ENCODE data around the gene NBAS.
A peak's percentile ranks its signal among the peaks of the same experiment; 100 is the strongest.

NBAS gene

DNA sequence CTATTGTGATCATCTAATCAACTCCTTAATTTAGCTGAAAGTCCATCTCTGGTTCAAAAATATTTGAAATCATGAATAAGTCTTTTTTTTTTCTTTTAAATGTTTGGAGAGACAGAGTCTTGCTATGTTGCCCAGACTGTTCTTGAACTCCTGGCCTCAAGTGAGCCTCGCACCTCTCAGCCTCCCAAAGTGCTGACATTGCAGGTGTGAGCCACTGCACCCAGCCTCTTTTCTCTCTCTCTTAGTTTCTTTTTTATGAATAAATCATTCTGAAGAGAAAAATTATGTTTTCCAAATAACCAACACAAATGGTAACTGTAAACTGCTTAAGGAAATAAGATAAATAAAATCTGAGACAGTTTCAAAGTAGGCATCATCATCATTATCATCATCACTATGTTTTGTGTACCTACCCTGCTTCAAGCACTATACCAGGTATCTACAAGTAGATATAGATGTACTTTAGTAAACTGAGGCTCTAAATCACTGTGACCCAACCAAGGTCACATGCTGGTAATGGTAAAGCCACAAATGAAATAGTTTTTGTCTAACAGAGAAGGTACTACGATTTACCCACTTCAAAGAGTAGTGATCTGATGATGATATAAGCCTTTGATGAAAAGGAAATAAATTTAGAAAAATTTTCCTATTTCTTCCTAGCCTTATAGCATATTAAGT, 5.0 kb upstream of the NBAS start:
- FAIRE-seq, result no peak
- no peak for TF ChIP-seq POLR2A (IDR thresholded peaks at IDR 0.05; ENCODE audit: low read depth, low read length)
- TF ChIP-seq POLR2AphosphoS5 (IDR thresholded peaks at IDR 0.05; ENCODE audit: low read depth, low read length), result no peak

DNA sequence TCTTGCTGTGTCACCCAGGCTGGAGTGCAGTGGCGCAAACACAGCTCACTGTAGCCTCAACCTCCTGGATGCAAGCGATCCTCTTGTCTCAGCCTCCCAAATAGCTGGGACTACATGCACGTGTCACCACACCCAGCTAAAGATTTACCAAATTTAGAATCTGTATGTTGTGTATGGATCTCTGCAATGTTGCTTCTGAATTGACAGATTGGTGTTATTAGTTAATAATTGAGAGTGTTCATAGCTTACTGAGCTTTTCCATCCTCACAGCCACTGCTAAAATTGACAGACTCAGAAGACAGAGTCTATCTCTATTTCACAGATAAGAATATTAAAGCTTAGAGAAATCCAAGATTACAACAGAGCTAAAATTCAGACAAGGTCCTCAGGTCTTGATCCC, 4.3 kb upstream of the NBAS start:
- no peak for TF ChIP-seq TAF1 (IDR thresholded peaks at IDR 0.05; ENCODE audit: borderline replicate concordance, low read depth, low read length)
- no peak for TF ChIP-seq POLR2A (IDR thresholded peaks at IDR 0.05; ENCODE audit: low read depth, low read length)
- no peak for TF ChIP-seq POLR2AphosphoS5 (IDR thresholded peaks at IDR 0.05; ENCODE audit: low read depth, low read length)
- DNase-seq (ENCODE audit: insufficient read length) (no peak), FAIRE-seq (no peak)

More for the DNA sequence above, 5.0 kb upstream of the NBAS start:
- DNase-seq (ENCODE audit: insufficient read length), result no peak

DNA sequence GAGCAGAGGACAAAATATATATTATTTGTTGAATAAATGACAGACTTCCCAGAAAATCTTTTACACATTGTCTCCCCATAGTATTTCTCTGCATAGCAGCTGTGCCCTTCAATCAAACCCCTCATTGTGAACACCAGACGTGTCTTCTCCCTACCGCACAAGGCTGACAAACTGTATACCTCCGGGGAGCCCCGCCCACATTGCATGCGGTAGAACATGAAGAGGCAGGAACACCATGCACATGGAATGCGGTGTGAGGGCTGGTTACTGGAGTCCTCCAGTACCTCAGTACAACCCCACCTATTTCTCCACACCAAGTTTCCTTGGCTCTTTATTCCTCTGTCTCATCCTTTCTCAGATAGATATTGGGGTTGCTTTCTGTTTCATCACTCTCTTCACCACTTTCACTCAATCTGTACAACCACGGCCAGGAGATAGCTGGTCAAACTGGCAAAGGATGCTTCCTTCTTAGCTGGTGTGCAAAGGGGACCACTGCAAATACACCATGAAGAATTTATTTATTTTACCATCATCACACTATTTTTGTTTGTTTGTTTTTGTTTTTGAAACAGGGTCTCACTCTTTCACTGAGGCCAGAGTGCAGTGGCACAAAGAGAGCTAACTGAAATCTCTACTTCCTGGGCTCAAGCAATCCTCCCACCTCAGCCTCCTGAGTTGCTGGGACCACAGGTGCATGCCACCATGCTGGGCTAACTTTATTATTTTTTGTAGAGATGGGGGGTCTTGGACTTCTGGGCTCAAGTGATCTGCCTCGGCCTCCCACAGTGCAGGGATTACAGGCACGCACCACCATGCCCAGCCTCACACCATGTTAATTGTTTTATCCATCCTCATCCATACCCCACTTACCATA, 2.3 kb upstream of the NBAS start:
- DNase-seq (ENCODE audit: insufficient read length) (no peak), FAIRE-seq (no peak)
- no peak for TF ChIP-seq TAF1 (IDR thresholded peaks at IDR 0.05; ENCODE audit: borderline replicate concordance, low read depth, low read length)
- no peak for TF ChIP-seq POLR2AphosphoS5 (IDR thresholded peaks at IDR 0.05; ENCODE audit: low read depth, low read length)
- TF ChIP-seq POLR2A (IDR thresholded peaks at IDR 0.05; ENCODE audit: low read depth, low read length), result no peak

DNA sequence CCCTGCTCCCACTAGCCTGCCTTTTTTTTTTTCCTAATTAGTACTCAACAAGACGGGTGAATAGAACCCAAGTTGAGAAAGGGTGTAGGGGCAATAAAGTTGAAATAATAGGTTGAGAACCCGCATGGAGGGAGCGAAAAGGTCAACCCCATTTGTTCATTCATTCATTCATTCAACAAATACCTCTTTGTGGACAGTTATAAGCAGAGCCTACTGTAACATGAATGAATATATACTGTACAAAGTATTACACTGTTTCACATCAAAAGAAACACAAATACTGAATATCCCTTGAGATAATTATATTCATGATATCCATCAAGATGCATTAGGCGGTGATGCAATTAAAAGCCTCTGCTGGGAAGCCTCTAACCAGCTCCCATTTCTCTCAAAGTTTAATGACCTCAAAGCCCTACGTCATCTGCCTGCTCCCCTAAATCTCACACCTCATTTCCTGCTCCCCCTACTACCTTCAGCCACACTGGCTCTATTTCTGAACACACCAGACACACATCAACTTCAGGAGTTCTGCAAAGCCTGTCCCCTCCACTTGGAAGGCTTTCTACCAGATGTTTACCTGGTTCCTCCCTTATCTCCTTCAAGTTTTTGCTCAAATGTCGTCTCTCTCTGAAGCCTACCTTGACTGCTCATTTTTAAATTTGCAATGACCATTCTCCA, 1.4 kb upstream of the NBAS start:
- FAIRE-seq, result no peak
- DNase-seq (ENCODE audit: insufficient read length), result no peak
- no peak for TF ChIP-seq POLR2AphosphoS5 (IDR thresholded peaks at IDR 0.05; ENCODE audit: low read depth, low read length)
- no peak for TF ChIP-seq TAF1 (IDR thresholded peaks at IDR 0.05; ENCODE audit: borderline replicate concordance, low read depth, low read length)
- TF ChIP-seq POLR2A (IDR thresholded peaks at IDR 0.05; ENCODE audit: low read depth, low read length), result no peak

DNA sequence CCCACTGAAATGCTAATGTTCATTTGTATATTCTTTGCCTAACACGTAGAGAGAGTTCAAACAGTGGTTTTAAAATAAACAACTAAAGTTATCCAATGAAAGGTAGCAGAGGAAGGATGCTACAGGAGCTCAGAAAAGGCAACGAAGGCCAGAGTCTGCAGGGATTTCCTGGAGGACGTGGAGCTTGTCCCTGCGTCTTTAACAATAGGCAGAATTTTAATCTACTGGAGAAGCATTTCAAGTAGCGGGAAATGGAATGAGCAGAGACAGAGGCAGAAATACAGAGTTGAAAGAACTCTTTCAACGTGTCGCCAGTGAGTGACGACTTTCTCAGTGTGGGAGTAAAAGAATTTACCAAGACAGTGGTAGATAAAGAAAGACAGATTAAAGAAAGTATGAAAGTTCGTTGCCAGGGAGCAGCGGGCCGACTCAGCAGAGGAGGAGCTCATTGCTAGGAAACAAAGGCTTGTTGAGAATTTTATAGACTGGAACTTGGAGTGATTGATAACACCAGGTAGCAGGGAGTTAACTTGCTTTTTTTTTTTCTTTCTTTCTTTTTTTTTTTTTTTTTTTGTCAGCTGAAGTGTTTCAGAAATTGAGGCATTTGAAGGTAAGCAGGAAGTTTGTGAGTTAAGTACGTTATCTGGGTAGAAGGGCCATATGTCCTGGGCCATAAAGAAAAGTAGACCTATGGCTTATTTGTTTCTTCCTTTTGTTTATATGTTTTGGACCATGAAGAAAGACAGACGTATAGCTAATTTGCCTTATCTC, 625 bp upstream of the NBAS start:
- TF ChIP-seq TAF1 (IDR thresholded peaks at IDR 0.05; ENCODE audit: borderline replicate concordance, low read depth, low read length) (no peak), POLR2AphosphoS5 (IDR thresholded peaks at IDR 0.05; ENCODE audit: low read depth, low read length) (no peak), POLR2A (IDR thresholded peaks at IDR 0.05; ENCODE audit: low read depth, low read length) (no peak)
- FAIRE-seq (peak; percentile 42), DNase-seq (ENCODE audit: insufficient read length) (no peak)

DNA sequence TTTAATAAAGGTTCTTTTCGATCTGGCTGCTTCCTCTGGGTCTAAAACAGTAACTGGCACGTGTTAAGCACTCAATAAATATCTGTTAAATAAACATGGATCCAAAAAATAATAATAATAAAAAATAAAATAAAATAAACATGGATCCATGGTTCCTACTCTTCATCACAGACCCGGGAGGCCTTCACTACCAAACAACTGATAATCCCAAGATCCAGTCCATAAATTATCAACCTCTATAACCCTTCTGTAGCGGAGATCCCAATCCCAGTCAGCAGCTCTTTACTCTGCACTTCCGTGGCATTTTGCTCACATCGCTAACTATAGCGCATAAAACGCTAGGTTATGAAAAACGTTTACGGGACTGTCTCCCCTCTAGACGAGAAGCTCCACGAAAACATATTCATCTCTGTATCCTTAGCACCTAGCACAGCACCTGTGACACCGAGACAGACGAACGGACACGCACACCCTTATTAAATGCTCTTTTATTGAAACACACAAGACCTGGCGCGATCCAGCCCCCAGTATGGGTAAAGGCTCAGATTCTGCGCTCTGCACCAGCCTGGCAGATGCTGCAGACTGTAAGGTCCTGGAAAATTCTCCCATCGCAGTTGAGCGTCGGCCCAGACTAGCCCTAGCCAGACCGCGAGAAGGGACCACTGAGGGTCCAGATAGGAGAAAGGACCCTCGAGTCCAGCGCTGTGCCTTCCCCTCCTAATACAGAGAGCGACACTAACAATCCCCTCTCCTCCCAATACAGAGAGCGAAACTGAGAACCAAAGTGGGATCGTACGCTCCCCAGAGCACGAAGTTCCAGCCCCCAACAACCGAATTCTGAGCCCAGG, 770 bp downstream of the NBAS start:
- TF ChIP-seq POLR2AphosphoS5 (IDR thresholded peaks at IDR 0.05; ENCODE audit: low read depth, low read length) (no peak), POLR2A (IDR thresholded peaks at IDR 0.05; ENCODE audit: low read depth, low read length) (no peak), TAF1 (IDR thresholded peaks at IDR 0.05; ENCODE audit: borderline replicate concordance, low read depth, low read length) (no peak)
- DNase-seq (ENCODE audit: insufficient read length), result no peak
- peak; percentile 51 for FAIRE-seq

DNA sequence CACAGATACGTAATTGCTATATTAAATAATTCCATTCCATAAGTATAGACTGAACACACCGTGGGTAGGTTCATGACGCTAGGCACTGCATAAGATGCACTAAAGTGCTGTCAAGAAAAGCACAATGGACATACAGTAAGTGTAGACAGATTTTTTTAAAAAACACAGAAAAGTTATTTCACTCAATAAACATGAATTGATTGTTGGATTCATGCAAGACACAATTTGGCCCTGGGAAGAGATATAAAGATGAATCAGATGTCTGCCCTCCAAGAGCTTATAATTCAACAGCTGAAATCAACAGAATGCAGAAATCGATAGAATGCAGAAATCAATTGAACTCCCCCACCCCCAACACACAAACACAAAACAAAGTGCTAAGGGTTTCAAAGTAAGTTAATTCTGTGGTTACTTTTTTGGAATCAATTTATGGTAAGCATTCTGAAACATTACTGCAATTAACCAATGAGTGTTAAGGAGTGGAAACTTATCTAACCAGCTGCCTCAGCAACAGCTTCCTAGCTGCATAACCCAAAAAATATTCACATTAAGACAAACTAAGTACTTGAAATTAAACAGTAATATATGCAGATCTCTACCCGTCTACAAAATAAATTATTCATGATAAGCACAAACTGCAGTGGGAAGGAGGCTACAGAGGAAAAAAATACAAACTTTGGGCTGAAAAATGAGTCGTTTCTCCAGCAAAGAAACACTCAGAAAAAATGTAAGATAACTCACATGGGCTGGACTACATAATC, 1.6 kb downstream of the NBAS start:
- no peak for TF ChIP-seq TAF1 (IDR thresholded peaks at IDR 0.05; ENCODE audit: borderline replicate concordance, low read depth, low read length)
- no peak for TF ChIP-seq POLR2AphosphoS5 (IDR thresholded peaks at IDR 0.05; ENCODE audit: low read depth, low read length)
- no peak for TF ChIP-seq POLR2A (IDR thresholded peaks at IDR 0.05; ENCODE audit: low read depth, low read length)
- no peak for DNase-seq (ENCODE audit: insufficient read length)
- no peak for FAIRE-seq

DNA sequence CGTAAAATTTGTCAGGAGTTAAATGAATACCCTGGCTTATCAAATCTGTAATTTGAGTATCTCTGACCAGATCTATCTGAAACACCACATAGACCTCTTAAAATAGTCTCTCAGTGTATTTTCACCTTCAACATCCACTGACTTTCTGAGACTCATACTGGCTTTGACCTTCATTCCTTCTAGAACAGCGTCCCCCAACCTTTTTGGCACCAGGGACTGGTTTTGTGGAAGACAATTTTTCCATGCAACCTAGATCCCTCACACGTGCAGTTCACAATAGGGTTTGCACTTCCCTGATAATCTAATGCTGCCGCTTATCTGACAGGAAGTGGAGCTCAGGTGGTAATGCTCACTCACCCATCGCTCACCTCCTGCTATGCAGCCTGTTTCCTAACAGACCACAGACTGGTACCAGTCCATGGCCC, 3.2 kb downstream of the NBAS start:
- TF ChIP-seq POLR2AphosphoS5 (IDR thresholded peaks at IDR 0.05; ENCODE audit: low read depth, low read length) (no peak), POLR2A (IDR thresholded peaks at IDR 0.05; ENCODE audit: low read depth, low read length) (no peak), TAF1 (IDR thresholded peaks at IDR 0.05; ENCODE audit: borderline replicate concordance, low read depth, low read length) (no peak)
- DNase-seq (ENCODE audit: insufficient read length) (no peak), FAIRE-seq (no peak)

DNA sequence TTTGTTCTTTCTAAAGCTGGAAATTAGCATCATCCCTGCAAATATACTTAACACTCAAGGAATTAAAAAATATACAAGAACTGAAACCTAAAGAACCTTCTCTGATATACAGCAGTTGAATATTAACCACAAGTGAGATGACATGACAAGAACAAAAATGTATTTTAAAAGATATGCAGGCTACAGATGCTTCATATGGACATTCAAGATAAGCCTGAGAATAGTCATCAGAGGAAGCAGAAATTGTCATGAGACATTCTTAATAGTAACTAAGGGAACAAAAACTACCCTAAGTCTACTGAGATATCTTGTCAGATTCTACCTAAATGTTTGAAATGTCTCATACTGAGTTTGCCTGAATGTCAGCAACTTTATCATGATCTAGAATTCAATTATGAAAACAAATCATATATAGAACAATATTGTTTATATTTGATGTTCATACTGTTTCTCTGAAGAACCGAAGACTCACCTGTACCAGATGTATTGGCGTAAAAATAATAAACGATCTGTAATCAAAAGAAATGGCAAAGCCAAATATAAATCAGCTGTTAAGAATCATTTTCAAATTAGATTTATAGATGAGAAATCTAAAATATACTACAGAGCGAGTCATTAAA, 4.7 kb downstream of the NBAS start:
- DNase-seq (ENCODE audit: insufficient read length) (no peak), FAIRE-seq (no peak)
- TF ChIP-seq POLR2A (IDR thresholded peaks at IDR 0.05; ENCODE audit: low read depth, low read length) (no peak), POLR2AphosphoS5 (IDR thresholded peaks at IDR 0.05; ENCODE audit: low read depth, low read length) (no peak)

Data from GM12892 (cell line).